ENCODE results near the gene OR8J1.
"Not testable (repeated sequence)": the region's sequence is repeated elsewhere in the genome, so short reads cannot be mapped to it uniquely, and the experiment has no call there.

The OR8J1 gene

GRCh38 chr11:56401858-56402461, 47.9 kb downstream of the OR8J1 start:
- H3K36me3 ChIP-seq (ENCODE audit: control insufficient read depth, insufficient read depth, low read length); H3K27ac ChIP-seq (ENCODE audit: low read depth, low read length, severe bottlenecking); H3K4me3 ChIP-seq (ENCODE audit: extremely low read depth, insufficient read depth, low read length, poor library complexity, severe bottlenecking); H3K9me3 ChIP-seq (ENCODE audit: control insufficient read depth, low read length); H3K4me1 ChIP-seq (ENCODE audit: control insufficient read depth, insufficient read depth, low read length, poor library complexity, severe bottlenecking): not testable (repeated sequence)
- 87 to 88% methylated on average over 9 to 16 of the region's 27 CpGs for WGBS, 2 experiments (ENCODE audit: insufficient coverage in 2 of 2)

- WGBS, 2 experiments (ENCODE audit: insufficient coverage in 2 of 2): no CpG with 5 or more reads among the region's 2 CpGs
- Histone ChIP-seq H3K27ac (ENCODE audit: low read depth, low read length, severe bottlenecking) (no peak overlapping the region), H3K4me3 (ENCODE audit: extremely low read depth, insufficient read depth, low read length, poor library complexity, severe bottlenecking) (no peak overlapping the region), H3K4me1 (ENCODE audit: control insufficient read depth, insufficient read depth, low read length, poor library complexity, severe bottlenecking) (no peaks in the 10 kb centered on the region), H3K36me3 (ENCODE audit: control insufficient read depth, insufficient read depth, low read length) (no peaks in the 10 kb centered on the region), H3K9me3 (ENCODE audit: control insufficient read depth, low read length) (peaks cover 5% of the 10 kb centered on the region)
Observed at GRCh38 chr11:56404393-56404792, 50.3 kb downstream of the OR8J1 start.

- Histone ChIP-seq H3K4me1 (ENCODE audit: control insufficient read depth, insufficient read depth, low read length, poor library complexity, severe bottlenecking) (no peaks in the 10 kb centered on the region), H3K4me3 (ENCODE audit: extremely low read depth, insufficient read depth, low read length, poor library complexity, severe bottlenecking) (no peak overlapping the region), H3K36me3 (ENCODE audit: control insufficient read depth, insufficient read depth, low read length) (no peaks in the 10 kb centered on the region), H3K9me3 (ENCODE audit: control insufficient read depth, low read length) (no peaks in the 10 kb centered on the region), H3K27ac (ENCODE audit: low read depth, low read length, severe bottlenecking) (no peak overlapping the region)
Observed at GRCh38 chr11:56410801-56411200, 56.7 kb downstream of the OR8J1 start.

All from mesodermal cell (in vitro differentiated cells).